GM10266 (cell line): Measurements from ENCODE around the gene HPSE.

ENCODE experiments used
- DNase-seq: peaks from one replicate; pipeline ENCODE4 v3.0.0; 2012; ENCODE audit errors: extremely low spot score
- TF ChIP-seq, protein P1 (sequence below): IDR thresholded peaks from 2 replicates; pipeline ENCODE4 v1.5.1; 2012; ENCODE audit warnings: mild to moderate bottlenecking, low read depth; ENCODE audit not compliant: control insufficient read depth, insufficient read depth; ENCODE audit errors: missing control alignments

Gene HPSE

DNA sequence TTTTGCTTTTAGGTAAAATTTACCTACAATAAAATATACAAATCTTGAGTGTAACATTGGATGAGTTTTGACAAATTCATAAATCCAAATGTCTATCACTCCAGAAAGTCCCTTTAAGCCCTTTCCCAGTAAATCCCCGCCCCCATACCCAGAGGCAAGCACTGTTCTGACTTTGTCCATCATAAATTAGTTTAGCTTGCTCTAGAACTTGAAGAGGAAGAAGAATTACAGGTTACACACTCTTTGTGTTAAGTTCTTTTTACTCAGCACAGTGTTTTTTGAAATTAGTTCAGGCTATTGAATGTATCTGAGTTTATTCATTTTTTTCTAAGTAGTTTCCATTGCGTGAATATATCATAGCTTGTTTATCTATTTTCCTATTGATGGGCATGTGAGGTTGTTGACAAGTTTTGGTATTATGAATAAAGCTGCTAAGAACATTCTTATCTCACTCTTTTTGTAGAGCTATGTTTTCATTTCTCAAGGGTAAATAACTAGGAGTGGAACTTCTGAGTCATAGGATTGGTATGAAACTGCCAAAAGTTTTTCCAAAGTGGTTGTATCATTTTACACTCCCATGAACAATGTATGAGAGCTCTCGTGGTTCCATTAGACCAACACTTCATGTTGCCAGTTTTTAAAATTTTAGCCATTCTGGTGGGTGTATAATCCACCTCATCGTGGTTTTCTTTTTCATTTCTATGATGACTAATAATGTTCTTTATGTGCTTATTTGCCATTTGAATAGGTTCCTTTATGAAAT lies 22.4 kb upstream of the HPSE start:
- TF ChIP-seq, protein P1, sequence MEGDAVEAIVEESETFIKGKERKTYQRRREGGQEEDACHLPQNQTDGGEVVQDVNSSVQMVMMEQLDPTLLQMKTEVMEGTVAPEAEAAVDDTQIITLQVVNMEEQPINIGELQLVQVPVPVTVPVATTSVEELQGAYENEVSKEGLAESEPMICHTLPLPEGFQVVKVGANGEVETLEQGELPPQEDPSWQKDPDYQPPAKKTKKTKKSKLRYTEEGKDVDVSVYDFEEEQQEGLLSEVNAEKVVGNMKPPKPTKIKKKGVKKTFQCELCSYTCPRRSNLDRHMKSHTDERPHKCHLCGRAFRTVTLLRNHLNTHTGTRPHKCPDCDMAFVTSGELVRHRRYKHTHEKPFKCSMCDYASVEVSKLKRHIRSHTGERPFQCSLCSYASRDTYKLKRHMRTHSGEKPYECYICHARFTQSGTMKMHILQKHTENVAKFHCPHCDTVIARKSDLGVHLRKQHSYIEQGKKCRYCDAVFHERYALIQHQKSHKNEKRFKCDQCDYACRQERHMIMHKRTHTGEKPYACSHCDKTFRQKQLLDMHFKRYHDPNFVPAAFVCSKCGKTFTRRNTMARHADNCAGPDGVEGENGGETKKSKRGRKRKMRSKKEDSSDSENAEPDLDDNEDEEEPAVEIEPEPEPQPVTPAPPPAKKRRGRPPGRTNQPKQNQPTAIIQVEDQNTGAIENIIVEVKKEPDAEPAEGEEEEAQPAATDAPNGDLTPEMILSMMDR: no peak
- no peak for DNase-seq

DNA sequence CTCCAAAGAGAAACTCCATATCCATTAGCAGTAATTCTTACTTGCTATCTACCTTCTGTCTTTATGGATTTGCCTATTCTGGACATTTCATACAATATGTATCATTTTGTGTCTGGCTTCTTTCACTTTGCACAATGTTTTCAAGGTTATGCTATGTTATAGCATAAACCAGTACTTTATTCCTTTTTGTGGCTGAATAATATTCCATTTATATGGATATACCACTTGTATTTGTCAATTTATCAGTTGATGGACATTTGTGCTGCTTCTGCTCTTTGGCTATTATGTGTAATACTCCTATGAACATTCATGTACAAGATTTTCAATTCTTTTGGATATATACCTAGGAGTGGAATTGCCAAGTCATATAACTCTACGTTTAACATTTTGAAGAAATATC lies 18.9 kb upstream of the HPSE start:
- DNase-seq: no peak
- TF ChIP-seq, protein P1: no peak

DNA sequence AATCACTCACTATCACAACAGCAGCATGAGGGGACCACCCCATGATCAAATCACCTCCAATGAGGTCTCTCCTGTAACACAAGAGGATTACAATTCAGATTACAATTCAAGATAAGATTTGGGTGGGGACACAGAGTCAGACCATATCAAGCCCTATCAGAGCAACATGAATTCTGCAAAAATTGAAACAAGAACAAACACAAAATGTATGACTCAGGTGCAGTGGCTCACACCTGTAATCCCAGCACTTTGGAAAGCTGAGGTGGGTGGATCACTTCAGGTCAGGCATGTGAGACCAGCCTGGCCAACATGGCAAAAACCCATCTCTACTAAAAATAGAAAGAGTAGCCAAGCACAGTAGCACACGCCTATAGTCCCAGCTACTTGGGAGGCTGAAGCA lies 13.4 kb upstream of the HPSE start:
- no peak for DNase-seq
- TF ChIP-seq, protein P1: no peak

DNA sequence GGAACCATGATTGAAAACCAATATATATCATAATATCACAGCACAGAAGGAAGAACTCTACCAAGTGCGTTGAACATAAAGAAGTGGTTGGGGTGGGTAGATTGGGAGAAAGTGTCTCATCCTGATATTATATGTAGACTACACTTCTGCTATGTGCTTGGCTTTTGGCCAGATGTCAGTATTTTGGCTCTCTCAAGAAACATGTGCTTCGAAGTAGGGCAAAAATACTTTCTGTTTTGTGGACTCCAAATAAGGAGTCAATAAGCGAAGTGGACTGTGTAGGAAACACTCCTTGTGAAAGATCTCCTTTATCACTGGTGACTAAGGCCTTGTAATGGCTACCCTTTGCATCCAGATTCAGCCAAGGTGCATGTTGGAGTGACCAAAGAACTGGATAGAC lies 7.8 kb upstream of the HPSE start:
- DNase-seq: no peak
- TF ChIP-seq, protein P1: no peak

DNA sequence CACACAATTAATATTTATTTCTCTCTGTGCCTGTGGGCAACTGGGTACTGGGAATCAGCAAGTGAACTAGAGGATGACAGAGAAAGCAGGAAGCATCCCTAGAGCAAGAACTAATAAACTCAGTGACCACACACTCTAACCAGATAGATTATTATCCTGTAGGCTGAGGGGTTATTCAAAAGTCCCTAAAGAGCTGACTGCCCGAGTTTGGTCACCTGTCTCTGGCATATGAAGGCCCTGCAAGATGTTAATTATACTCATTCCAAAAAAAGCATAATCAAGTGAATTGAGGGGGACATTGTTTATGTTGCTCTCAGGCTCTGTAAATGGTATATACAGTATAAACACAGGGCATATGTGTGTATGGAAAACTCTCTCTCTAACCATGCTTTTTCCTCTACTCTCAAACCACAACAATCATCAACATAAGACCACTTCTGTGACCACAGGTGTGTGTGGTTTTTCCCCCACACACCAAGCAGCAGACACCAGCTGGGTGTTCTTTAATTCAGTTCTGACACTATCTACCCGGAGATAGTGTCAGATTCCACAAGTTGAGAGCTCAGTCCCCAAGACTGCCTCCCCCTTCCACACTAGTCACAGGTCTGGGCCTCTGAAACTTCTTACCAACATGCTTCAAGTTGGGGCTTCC lies 6.2 kb upstream of the HPSE start:
- no peak for DNase-seq
- TF ChIP-seq, protein P1: no peak

DNA sequence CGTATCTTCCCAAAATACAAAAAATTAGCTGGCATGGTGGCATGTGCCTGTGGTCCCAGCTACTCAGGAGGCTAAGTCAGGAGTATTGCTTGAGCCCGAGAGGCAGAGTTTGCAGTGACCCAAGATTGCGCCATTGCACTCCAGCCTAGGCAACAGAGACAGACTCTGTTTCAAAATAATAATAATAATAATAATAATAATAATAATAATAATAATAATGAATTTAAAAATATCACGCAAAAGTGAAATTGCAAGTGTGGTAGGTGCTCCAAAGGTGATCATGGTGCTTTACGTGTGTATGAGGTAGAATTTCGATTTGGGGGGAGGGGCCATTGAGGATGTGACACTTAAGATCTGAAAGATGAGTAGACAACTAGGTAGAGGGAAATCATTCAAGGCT lies 4.9 kb upstream of the HPSE start:
- TF ChIP-seq, protein P1: no peak
- DNase-seq: no peak

DNA sequence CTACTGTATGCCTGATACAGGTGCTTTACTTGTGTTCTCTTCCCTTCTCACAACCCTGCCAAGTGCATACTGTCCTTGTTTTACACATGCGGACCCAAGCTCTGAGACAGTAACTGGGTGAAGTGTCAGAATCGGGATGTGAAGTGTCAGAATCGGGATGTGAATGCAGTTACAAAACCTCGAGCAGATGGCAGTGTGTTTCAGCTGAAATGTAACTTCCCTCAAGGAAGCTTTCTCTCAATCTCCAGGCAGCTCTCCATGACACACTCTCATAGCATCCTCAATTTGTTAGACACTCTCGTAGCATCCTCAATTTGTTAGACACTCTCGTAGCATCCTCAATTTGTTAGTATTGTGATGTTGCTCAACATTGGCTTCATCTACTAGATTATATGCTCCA lies 1.1 kb upstream of the HPSE start:
- no peak for DNase-seq
- TF ChIP-seq, protein P1: no peak
